Ramos (cell line): ENCODE data around the gene SNX33.
"Not testable (repeated sequence)": the region's sequence is repeated elsewhere in the genome, so short reads cannot be mapped to it uniquely, and the experiment has no call there.

Experiments
- in situ Hi-C: fragments of 300-500 bp; cut with MboI; formaldehyde crosslinking; loops from one replicate; pipeline ENCODE4 v1.14.3; 2022; ENCODE audit warnings: low sequenced_read_pairs; ENCODE audit not compliant: unreplicated experiment

SNX33 gene

DNA sequence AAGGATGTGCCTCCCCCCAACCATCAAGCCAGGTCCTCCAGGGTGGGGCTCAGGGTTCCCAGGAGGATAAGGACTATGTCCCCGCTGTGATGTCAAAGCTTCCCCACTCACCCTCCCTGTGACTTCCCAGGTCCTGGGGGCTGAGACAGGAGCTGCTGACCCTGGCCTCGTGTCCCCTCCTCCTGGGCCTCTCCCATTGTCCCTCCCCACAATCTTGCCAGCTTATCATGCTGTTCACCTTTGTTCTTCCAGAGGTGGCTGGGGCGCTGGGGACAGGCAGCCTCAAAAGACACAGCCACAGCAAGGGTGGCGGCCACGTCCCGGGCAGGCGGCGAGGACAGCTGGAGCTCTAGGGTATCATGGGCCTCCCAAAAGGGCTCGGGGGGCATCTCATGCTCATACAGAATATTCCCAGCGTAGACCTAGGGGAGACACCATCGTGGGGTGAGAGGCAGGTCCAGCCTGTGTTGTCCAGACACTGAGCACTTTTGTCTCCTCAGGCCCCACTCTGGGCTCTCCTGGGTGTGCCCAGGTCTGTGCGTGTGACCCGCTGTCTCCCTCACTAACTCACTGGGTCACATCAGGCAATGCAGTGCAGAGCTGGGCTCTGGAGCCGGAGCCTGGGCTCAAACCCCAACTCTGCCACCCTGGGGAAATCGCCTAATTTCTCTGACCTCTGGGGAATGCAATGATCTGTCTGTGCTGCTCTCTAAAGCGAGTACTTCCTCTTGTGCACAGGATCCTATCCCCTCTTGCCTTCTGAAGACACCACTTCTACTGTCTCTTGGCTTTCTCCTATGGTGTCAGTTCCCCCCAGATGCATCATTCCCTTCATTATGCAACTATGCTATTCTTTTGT, 30.0 kb downstream of the SNX33 start:
- in situ Hi-C loops, result no loop called here

DNA sequence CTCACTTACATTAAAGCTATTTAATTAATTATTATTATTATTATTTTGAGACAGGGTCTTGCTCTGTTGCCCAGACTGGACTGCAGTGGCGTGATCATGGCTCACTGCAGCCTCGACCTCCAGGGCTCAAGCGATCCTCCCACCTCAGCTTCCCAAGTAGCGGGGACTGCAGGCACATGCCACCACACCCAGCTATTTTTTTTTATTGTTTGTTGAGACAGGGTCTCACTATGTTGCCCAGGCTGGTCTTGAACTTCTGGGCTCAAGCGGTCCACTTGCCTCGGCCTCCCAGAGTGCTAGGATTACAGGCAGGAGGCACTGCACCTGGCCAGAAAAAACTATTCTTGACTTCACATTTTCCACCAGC, 30.6 kb downstream of the SNX33 start:
- in situ Hi-C loops, result not testable (repeated sequence)

DNA sequence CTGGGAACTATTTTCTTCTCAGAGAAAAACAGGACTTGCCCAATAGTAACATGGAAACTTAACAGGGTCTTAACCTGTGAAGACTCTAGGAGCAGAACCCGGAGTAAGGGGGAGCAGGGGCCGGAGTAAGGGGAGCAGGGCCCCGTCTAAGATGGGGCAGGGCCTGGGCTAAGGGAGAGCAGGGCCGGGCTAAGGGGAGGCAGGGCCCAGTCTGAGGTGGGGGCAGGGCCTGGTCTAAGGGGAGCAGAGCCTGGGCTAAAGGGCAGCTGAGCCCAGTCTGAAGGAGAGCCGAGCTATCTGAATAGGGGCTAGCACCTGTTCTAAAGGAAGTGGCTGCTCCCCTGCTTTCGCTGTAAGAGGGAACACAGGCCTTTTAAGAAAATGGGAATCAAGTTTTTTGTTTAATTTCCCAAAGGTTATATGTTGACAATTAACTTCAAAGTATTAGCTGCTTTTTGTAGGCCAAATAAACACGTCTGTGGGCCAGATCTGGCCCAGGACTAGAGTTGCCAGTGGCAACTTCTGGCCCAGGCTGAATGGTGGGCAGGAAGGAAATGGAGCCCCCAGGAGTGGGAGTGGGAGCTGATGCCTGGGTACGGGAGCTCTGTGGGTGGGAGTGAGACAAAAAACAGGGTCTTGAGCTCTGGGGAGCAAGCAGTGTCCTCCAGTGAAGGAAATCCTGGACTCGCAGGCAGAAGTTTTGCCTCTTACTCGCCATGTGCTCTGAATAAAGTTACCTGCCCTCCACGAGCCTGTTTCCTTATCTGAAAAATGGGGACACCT, 32.5 kb downstream of the SNX33 start:
- in situ Hi-C loops, result no loop called here

DNA sequence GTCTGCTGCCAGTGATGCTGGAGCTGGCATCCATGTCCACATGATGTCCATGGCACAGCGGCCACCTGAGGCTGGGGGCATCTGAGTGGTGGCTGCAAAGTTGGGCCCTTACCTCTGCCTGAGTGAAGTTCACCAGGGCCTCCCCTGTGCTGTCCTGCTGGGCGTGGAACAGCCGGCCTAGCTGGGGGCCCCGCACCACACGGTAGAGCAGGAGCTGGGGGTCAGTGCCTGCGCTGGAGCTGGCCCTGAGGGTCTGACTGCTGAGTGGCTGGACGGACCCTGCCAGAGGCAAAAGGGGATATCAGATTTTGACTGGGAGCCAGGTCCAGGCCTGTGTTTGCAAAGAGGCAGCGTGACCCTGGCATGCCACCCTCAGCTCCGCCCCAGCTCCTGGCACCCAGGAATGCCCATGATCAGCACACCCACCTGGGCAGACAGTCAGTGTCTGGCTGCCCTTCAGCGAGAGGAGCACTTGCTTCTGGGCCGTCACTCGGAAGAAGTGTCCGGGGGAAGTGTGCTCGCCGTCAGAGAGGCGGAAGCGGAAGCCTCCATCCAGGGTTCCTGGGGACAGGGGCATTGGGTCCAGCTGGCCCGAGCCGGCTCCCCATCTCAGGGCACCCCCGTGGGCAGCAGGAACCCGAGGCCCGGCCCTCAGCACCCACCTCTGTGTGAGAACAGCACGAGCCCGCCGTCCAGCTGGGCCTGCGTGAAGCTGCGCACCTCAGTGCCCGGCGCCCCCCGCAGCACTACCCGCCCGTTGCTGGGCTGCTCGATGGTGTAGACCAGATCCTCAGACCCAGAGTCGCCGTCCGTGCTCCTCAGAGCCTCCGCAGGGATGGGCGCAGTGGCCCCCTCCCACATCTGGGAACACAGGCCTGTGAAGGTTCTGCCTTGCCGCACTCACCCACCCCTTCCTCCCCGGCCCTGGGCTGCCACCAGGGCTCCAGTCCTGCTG, 34.7 kb downstream of the SNX33 start:
- in situ Hi-C loops, result no loop called here

DNA sequence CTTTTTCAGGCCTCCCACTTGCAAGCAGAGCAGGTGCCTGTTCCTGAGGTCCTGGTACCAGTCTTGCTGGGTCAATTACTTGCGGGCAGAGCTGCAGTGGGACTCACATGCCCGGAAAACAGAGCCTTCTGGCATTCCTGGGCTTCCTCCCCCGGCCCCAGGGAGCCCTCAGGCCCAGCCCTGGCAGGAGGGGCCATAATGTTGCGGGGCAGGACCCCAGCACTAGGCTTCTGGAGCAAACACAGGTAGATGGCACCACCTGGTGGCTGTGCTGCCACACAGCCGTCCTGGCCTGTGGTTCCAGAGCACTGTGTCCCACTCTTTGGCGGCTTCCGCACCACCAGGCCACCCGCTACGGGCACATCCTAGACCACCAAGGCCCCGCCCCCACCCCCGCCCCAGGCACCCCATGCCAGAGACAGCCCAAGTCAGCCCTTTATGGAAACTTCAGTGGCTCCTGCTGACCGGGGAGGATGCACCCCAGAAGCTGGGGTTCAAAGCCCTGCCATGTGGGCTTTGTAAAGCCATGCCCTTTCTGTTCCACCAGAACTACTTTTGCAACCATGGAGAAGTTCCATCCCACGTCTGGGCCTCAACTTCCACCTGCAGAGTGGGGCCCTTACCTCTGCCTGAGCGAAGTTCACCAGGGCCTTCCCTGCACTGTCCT, 36.1 kb downstream of the SNX33 start:
- in situ Hi-C loops, result not testable (repeated sequence)

DNA sequence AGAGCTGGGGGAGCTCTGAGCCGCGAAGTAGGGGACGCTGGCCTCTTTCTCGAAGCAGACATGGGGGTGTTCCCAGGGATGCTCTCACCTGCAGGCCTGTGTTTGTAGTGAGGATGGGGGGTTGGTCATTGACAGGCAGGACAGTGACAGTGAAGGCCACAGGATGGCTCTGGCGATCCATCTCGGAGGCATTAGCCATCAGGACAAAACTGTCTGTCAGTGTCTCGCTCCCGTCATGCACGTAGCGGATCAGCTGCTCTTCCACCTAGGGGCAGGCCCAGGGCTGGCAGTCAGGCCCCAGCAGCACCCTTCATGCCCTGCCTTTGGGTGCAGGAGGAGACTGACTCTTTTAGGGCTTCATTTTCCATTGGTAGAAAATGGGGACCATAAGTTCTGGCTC, 36.9 kb downstream of the SNX33 start:
- in situ Hi-C loops, result no loop called here

DNA sequence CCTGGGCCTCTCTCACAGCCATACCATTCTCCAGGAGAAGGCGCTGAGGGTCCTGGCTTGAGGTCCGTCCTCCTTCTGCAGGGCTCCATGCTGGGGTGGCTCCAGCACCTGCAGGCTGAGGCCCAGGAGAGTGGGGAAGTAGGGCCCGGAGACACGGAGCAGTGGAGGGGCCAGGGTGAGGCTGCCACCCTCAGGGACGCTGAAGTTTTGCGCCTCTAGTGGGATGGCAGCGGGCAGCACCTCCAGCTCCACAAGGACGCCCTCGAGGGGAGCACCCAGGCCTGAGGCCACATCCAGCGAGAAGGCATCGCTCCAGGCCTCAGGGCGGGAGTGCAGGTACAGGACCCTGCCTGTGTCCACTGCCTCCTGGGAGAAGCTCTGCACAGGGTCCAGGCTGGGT, 37.5 kb downstream of the SNX33 start:
- in situ Hi-C loops, result no loop called here

DNA sequence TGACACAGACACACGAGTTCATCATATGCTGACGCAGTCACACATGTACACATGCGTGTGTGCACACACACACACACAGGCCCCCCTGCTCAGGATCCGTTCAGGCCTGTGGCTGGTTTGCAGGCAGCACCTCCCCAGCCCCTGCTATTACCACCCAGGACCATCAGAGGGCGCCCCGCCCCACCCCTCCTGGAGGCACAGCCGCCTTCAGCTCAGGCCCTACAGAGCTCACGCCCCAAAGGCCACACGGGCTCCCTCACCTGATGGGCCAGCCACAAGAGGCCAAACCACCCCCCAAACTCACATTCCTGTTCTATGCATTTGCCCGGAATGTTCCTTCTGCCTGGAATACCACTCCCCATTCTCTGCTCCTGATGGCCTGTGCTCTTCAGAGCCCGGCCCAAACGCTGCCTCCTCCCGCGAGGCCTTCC, 38.5 kb downstream of the SNX33 start:
- in situ Hi-C loops, result not testable (repeated sequence)

DNA sequence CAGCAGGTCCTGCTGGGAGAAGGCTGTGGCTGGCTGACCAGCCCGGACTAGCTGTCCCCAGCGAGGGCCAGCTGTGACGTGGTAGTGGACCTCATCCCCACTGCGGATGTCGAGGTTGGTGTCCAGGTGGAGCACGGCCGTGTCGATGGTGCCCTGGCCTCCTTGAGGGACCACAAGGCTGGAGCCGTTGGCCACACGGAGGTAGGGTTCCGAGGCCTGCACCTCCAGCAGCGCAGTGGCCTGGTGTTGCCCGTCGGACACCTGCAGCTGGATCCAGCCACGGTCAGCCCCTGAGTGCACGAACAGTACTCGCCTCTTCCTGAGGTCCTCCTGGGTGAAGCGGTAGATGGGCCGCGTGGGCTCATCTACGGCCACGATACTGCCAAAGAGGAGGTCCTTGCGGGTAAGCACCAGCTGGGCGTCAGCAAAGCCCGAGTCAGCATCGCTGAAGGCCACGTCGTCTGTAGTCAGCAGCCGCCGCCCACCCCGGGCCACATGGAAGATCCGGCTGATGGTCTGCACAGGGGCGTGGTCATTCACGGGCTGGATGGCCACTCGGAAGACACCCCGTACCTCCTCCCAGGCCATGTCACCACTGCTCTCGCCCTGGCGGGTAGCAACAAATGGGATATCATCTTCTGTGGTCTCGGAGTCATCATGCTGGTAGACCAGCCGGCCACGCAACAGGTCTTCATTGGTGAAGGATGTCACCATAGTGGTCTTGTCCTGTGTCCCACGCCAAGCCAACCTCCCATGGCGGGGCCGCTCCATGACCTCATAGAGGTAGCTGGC, 40.0 kb downstream of the SNX33 start:
- in situ Hi-C loops, result no loop called here

DNA sequence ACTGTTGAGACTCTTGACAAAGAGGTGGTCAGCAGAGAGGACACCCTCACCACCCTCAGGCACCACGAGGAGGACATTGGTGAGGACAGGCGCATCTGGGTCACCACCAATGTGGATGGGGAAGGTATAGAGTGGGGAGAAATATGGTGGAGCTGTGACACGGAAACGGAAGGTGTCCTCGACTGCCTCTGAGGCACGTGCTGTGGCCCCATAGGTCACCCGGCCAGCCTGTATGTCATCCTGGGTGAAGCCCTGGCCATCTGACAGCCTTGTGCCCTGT, 40.5 kb downstream of the SNX33 start:
- in situ Hi-C loops, result no loop called here

DNA sequence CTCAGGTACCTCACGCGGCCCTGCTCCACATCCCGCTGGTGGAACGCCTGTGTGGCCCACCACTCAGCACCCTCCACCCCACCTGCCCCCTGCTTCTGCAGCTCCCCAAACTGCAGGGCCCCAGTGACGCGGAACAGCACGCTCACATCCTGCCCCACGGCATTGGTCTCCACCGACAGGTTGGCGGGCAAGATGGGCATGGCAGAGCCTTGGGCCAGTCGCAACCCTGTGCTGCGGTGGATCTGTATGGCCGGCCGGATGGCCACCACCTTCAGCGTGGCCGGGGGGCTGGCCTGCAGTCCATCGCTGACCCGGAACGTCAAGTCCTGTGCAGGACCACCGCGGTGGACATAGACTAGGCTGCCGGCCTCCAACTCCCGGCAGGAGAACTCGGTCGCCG, 41.1 kb downstream of the SNX33 start:
- in situ Hi-C loops, result no loop called here

DNA sequence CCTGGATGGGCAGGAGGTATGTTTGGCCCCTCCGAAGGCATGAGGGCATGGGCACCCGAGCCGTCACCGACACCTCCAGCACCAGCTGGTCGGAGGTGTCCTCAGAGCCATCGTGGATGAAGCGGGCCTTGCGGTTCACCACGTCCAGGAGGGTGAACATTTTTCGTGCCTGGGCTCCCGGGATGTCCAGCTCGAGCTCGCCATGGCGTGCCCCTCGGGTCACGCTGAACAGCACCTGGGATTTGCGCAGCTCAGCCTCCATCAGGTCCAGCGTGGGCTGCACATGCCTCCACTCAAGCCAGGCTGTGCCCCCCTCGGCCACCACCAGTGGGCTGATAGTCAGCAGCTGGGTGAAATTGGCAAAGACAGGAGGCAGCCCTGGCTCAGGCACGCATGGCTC, 41.7 kb downstream of the SNX33 start:
- in situ Hi-C loops, result not testable (repeated sequence)

DNA sequence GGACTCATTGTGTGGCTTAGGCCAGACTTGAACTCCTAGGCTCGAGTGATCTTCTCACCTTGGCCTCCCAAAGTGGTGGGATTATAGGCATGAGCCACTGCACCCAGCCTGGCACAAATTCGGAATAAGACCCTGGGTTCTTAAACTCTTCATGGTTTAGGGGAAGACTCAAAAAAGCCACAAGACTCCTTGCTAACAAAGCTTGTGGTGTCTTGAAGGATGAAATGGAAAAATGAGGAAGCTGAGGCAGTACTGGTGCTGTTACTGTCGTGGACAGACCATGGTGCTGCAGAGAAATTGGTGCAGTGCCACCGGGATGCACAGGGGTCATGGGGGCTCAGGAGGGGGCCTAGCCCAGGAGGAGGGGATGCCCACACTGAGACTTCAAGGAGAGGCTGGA, 44.6 kb downstream of the SNX33 start:
- in situ Hi-C loops, result not testable (repeated sequence)

DNA sequence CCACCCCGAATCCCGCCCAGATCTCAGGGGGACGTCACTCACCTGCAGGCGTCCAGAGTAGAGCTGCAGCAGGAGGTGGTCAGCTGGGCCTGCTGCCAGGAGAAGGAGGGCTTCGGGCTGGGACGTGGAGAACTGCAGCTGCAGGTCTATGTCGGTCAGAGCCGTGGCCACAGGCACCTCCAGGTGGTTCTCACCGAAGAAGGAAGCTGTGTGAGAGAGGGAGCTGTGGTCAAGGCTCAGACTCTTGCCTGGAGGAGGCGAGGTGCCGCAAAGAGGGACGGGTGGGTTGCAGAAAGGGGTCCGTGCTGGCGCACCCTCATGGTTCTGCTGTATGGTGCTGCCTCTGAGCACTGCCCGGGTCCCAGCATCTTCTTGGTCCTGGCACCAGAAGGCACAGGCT, 45.3 kb downstream of the SNX33 start:
- in situ Hi-C loops, result not testable (repeated sequence)

DNA sequence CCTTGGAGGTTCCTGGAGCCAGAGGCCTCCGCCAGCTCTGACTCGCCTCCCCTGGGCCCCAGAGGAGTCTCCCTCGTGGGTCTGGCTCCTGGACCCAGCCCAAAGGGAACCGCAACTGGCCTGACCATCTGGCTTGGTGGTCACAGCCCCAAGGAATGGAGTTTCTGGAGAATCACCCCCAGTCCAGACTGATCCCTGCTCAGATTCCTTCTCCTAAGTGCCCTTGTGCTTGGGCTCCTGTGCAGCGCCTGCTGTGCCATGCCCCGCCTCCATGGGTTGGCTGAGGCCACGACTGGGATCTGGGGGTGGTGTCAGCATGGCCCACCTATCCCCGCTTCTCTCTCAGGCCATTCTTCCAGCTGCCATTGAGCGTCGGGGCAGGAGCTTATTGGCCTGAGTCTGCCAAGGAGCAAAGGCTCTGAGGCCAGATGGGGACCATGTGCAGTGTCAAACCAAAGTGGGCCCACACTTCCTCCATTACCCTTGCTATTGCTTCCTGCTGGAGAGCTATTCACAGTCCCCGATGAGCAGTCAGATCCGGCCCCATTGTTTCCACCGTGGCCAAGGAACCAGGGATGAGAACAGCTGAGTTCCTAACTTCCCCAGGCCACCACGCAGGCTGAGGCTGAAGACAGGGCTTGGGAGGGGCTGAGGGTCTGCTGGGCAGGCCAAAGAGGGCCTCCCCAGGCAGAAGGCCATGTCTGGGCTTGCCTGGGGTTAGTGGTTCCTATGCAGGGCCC, 46.0 kb downstream of the SNX33 start:
- in situ Hi-C loops, result no loop called here

DNA sequence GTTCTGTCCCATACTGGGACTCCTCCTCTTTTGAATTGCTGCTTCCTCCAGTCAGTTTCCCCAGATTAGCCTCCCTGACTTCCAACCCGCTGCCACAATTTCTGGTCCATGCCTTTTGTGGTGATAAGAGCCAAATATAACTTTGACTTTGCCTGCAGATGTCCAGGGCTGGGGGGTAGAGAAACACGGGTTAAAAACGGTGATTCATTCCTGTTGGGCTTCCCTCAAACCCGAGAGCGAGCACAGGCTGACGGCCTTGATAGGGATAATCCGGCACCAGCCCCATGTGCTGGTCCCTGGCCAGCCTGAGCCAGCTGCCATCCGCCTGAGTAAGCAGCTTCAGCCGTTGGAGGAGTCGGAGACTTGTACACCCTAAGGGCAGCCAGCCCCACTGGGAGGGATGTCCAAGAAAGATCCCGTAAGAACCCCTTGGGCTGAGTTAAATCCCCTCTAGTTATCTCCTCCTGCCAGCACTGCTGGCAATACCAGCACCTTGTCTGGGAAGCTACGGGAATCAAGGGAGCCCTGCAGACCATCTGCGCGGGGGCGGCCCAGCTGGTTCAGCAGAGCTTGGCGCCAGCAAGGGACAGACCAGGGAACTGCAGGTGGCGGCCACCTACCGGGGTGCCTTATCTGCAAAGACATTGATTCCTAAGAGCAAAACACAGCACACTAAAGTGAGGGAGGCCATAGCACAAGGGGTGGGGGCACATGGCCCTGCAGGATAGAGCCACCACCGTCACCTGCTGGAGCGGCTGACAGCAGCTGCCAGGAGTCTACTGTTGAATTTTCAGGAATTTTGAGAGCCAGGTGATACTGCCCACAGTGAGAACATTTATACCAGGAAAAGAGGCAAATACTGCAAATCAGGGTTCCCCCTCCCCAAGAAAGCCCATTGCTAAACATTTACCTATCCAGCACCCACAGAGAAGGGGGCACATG, 46.8 kb downstream of the SNX33 start:
- in situ Hi-C loops, result no loop called here

DNA sequence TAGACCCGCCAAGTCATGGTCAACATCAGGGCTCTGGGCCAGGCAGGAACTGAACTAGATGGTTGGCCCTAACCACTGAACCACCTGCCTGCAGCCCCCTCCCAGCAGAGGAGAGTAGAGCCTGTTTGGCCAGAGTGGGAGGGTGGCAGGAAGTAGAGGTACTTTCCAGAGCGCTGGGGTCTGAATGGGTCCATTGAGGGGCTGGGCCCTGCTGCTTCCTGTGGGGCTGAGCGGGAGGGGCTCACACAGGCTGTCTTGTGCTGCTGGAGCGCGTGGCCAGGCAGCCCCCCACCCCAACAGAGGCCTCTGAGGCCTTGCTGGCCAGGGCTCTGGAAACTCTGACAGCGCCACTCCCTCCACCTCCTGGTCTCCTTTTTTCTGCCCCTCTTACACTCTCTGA, 47.5 kb downstream of the SNX33 start:
- in situ Hi-C loops, result no loop called here
